ENCODE measurements around the gene TCF12. TPM values are rescaled to one million over a fixed set of nuclear protein-coding genes. Genes with fewer than 3 reads are reported as not detected.
"Not testable (repeated sequence)": the region's sequence is repeated elsewhere in the genome, so short reads cannot be mapped to it uniquely, and the experiment has no call there.

Gene TCF12
- total RNA-seq, 2 experiments from 2014 or later: 76.4 to 78.1 TPM

- H3K36me3 Mint-ChIP-seq: peaks cover 16% of the 10 kb centered on the region
- H3K9me3 Mint-ChIP-seq; ATAC-seq (ENCODE audit: low read depth); H3K27me3 Mint-ChIP-seq; DNase-seq; POLR2A ChIA-PET; H3K4me3 Mint-ChIP-seq; H3K4me1 Mint-ChIP-seq; H3K27ac Mint-ChIP-seq: not testable (repeated sequence)
Measured at GRCh38 chr15:57097919-57098543, 179.6 kb downstream of the TCF12 start.

DNA sequence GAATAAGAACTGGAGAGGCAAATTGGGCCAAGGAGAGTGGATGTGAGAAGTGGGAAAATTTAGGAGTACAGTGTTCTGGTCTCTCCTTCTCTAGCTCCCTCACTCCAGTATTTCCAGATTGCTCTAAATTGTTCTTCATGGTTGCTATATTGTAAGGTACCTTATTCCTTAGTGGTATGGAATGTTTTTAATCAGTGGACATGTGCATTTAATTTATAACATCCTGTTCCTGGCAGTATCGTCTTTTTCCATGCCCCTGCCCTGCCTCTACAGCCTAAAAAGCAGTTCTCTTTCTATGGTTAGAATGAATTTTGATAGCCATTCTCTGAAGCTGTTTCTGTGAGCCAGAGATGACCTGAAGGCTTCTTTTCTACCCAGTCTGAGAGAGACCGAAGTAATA lies 180.5 kb downstream of the TCF12 start:
- H3K4me3 Mint-ChIP-seq: no peak overlapping the region
- DNase-seq (no peak), ATAC-seq (ENCODE audit: low read depth) (no peak)
- H3K27me3 Mint-ChIP-seq: no peaks in the 10 kb centered on the region
- no peak overlapping the region for H3K27ac Mint-ChIP-seq
- peaks cover 1% of the 10 kb centered on the region for H3K4me1 Mint-ChIP-seq
- POLR2A ChIA-PET: no interaction called here
- H3K36me3 Mint-ChIP-seq: peaks cover 15% of the 10 kb centered on the region
- peaks cover 4% of the 10 kb centered on the region for H3K9me3 Mint-ChIP-seq

DNA sequence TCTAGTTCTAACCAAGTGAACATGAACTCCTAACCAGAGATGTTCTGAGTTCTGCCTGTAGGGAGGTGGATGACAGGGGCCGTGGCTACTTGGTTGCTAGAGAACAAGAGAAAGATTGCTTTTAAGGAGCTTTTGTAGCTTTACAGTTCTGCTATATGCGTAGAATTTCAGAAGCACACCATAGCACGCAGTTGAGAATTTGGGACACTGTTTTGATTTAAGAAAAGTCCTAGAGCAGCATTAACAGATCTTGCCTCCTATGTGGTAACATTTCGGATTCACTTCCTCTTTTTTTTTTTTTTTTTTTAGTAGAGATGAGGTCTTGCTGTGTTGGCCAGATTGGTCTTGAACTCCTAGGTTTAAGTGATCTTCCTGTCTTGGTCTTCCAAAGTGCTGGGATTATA lies 181.7 kb downstream of the TCF12 start:
- Mint-ChIP-seq H3K9me3 (peaks cover 4% of the 10 kb centered on the region), H3K27ac (no peak overlapping the region), H3K36me3 (peaks cover 16% of the 10 kb centered on the region), H3K27me3 (no peaks in the 10 kb centered on the region), H3K4me1 (peaks cover 1% of the 10 kb centered on the region), H3K4me3 (no peak overlapping the region)
- DNase-seq (no peak), ATAC-seq (ENCODE audit: low read depth) (no peak)
- POLR2A ChIA-PET: no interaction called here

- no peaks in the 10 kb centered on the region for H3K27me3 Mint-ChIP-seq
- POLR2A ChIA-PET: no interaction called here
- H3K4me1 Mint-ChIP-seq: peaks cover 1% of the 10 kb centered on the region
- no peak overlapping the region for H3K27ac Mint-ChIP-seq
- no peak for ATAC-seq (ENCODE audit: low read depth)
- peaks cover 10% of the 10 kb centered on the region for H3K9me3 Mint-ChIP-seq
- DNase-seq: no peak
- H3K4me3 Mint-ChIP-seq: no peak overlapping the region
- H3K36me3 Mint-ChIP-seq: peaks cover 24% of the 10 kb centered on the region
Measured at GRCh38 chr15:57102858-57103257, 184.4 kb downstream of the TCF12 start.

GRCh38 chr15:57108296-57108695 lies 189.9 kb downstream of the TCF12 start:
- no peak overlapping the region for H3K27ac Mint-ChIP-seq
- H3K36me3 Mint-ChIP-seq: peaks cover 24% of the 10 kb centered on the region
- H3K27me3 Mint-ChIP-seq: no peaks in the 10 kb centered on the region
- H3K4me1 Mint-ChIP-seq: no peaks in the 10 kb centered on the region
- H3K4me3 Mint-ChIP-seq: no peak overlapping the region
- POLR2A ChIA-PET: no interaction called here
- peaks cover 6% of the 10 kb centered on the region for H3K9me3 Mint-ChIP-seq
- ATAC-seq (ENCODE audit: low read depth) (no peak), DNase-seq (no peak)

DNA sequence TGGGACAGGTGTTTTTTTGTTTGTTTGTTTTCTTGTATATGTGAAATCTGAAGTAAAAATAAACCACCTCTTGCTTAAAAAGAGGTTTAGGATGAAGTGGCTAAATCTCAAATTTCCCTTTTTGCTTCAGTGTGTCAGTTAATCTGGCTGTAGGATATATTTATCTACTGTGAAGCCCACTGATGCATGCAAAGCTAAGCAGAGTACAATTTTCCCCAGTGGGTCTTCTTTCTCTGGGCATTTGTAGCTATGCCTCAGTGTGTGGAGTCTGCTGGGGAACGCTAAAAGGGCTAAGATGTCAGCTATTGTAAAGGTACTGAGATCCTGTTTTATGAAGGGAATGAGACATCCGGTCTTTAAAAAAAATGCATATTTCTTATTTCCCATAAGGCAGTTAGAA lies 190.6 kb downstream of the TCF12 start:
- Mint-ChIP-seq H3K27me3 (no peaks in the 10 kb centered on the region), H3K36me3 (peaks cover 25% of the 10 kb centered on the region), H3K4me1 (no peaks in the 10 kb centered on the region), H3K27ac (no peak overlapping the region), H3K9me3 (peaks cover 6% of the 10 kb centered on the region), H3K4me3 (no peak overlapping the region)
- ATAC-seq (ENCODE audit: low read depth) (no peak), DNase-seq (no peak)
- POLR2A ChIA-PET: no interaction called here

- DNase-seq (no peak), ATAC-seq (ENCODE audit: low read depth) (no peak)
- Mint-ChIP-seq H3K27ac (no peak overlapping the region), H3K9me3 (peaks cover 3% of the 10 kb centered on the region), H3K27me3 (no peaks in the 10 kb centered on the region), H3K4me1 (no peaks in the 10 kb centered on the region), H3K36me3 (peaks cover 18% of the 10 kb centered on the region), H3K4me3 (no peak overlapping the region)
- POLR2A ChIA-PET: no interaction called here
Measured at GRCh38 chr15:57111002-57111401, 192.6 kb downstream of the TCF12 start.

GRCh38 chr15:57112178-57112577 lies 193.7 kb downstream of the TCF12 start:
- Mint-ChIP-seq H3K27me3 (no peaks in the 10 kb centered on the region), H3K4me3 (no peak overlapping the region), H3K9me3 (peaks cover under 1% of the 10 kb centered on the region), H3K4me1 (no peaks in the 10 kb centered on the region), H3K36me3 (peaks cover 13% of the 10 kb centered on the region), H3K27ac (no peak overlapping the region)
- ATAC-seq (ENCODE audit: low read depth) (no peak), DNase-seq (no peak)
- POLR2A ChIA-PET: no interaction called here

DNA sequence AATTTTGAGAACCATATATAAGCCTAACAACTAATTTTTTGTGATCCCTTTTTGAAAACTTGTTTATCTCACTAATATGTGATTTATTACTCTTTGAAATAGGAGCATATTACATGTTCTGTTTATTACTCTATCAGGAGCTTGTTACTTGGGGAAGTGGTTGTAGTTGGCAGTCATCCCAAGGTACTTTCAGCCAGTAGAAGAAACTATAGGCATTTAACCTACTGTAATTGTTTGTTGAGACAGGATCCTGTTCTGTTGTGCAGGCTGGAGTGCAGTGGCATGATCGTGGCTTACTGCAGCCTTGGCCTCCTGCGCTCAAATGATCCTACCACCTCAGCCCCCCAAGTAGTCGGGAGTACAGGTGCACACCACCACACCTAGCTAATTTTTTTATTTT lies 195.6 kb downstream of the TCF12 start:
- no peak for ATAC-seq (ENCODE audit: low read depth)
- Mint-ChIP-seq H3K4me1 (peaks cover 12% of the 10 kb centered on the region), H3K4me3 (no peak overlapping the region), H3K36me3 (peaks cover 9% of the 10 kb centered on the region), H3K27me3 (no peaks in the 10 kb centered on the region), H3K27ac (no peak overlapping the region), H3K9me3 (no peaks in the 10 kb centered on the region)
- POLR2A ChIA-PET: no interaction called here
- DNase-seq: no peak

DNA sequence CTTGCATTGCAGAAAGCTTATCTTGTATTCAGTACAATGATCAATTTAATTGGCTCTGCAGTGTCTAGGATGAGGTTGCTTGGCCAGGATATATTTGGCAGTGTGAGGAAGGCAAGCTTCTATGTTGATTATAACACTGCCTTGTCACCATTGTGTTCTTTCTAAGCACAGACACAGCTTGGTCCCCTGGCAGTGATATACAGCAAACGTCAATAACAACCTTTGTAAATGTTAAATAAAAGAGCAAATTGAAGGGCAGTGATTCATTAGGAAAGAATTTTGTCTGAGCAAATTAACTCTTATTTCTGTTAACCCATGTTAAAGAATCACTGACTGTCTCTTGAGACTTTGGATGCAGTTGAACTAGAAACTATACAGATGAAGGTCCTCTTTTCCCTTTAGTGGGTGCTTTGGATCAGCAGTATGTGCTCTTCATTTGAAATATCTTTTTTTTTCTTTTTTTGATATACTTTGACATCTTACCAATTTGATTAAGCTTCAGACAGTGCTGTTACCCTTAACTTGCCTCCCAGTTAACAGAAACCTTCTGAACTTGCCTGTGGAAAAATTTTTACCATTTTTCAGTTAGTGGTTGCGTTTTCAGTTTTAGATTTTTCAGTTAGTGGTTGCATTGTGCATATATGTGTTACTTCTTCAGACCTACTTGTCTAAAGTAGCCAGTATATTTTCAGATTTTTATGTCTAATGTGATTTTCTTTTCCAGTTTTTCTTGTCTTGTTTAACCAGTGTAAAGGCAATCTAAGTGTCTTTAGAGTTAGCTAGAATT lies 199.8 kb downstream of the TCF12 start:
- H3K9me3 Mint-ChIP-seq: no peaks in the 10 kb centered on the region
- ATAC-seq (ENCODE audit: low read depth): no peak
- DNase-seq: no peak
- H3K27ac Mint-ChIP-seq: peak overlapping the region; percentile 26
- POLR2A ChIA-PET: no interaction called here
- no peak overlapping the region for H3K4me3 Mint-ChIP-seq
- H3K4me1 Mint-ChIP-seq: peaks cover 20% of the 10 kb centered on the region
- no peaks in the 10 kb centered on the region for H3K27me3 Mint-ChIP-seq
- peaks cover 22% of the 10 kb centered on the region for H3K36me3 Mint-ChIP-seq

DNA sequence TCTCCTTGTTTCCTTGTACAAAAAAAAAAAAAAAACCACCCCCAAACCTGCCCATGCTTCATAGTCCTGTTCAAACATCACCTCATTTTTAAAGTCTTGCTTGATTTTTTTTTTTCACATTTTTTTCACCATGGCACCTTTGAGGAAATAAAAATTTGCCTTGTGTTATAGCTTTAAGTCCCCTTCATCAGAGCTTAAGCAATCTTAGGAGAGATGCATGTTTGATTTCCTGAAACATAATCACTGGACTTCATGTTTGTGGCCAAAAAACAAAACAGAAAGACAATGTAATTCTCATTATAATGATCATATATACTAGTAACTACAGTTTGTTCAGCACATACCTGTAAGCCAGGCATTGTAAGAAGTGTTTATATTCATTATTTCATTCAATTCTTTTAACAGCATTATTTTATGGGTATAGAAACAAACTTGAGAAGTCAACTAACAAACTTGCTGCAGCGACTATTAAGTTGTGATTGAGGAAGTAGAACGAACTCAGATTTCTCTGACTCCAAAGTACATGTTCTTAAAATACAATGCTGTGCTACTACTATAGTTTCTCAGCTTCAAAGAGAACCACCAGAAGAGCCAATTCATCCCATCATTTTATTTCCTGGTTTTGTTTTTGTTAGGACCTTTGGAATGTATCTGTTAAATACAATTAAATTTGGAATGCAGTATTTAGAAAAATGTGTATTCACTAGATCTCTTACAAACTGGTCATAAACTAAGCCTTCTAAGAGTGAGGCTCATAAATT lies 203.8 kb downstream of the TCF12 start:
- H3K9me3 Mint-ChIP-seq: no peaks in the 10 kb centered on the region

GRCh38 chr15:57124036-57124435 lies 205.6 kb downstream of the TCF12 start:
- no peak overlapping the region for H3K4me3 Mint-ChIP-seq
- H3K36me3 Mint-ChIP-seq: peaks cover 35% of the 10 kb centered on the region
- POLR2A ChIA-PET: no interaction called here
- H3K4me1 Mint-ChIP-seq: peaks cover 14% of the 10 kb centered on the region
- no peak overlapping the region for H3K27ac Mint-ChIP-seq
- no peaks in the 10 kb centered on the region for H3K9me3 Mint-ChIP-seq
- DNase-seq (no peak), ATAC-seq (ENCODE audit: low read depth) (no peak)
- H3K27me3 Mint-ChIP-seq: no peaks in the 10 kb centered on the region

More for the DNA sequence above, 203.8 kb downstream of the TCF12 start:
- peaks cover 20% of the 10 kb centered on the region for H3K4me1 Mint-ChIP-seq
- no peak for DNase-seq
- no peak overlapping the region for H3K4me3 Mint-ChIP-seq
- H3K36me3 Mint-ChIP-seq: peaks cover 29% of the 10 kb centered on the region
- POLR2A ChIA-PET: no interaction called here
- no peaks in the 10 kb centered on the region for H3K27me3 Mint-ChIP-seq
- H3K27ac Mint-ChIP-seq: no peak overlapping the region
- ATAC-seq (ENCODE audit: low read depth): no peak

GRCh38 chr15:57129064-57129463 lies 210.6 kb downstream of the TCF12 start:
- Mint-ChIP-seq H3K27me3 (no peaks in the 10 kb centered on the region), H3K27ac (no peak overlapping the region), H3K9me3 (no peaks in the 10 kb centered on the region), H3K4me3 (no peak overlapping the region), H3K4me1 (peaks cover 38% of the 10 kb centered on the region), H3K36me3 (peaks cover 25% of the 10 kb centered on the region)
- no peak for DNase-seq
- POLR2A ChIA-PET: no interaction called here
- ATAC-seq (ENCODE audit: low read depth): no peak

DNA sequence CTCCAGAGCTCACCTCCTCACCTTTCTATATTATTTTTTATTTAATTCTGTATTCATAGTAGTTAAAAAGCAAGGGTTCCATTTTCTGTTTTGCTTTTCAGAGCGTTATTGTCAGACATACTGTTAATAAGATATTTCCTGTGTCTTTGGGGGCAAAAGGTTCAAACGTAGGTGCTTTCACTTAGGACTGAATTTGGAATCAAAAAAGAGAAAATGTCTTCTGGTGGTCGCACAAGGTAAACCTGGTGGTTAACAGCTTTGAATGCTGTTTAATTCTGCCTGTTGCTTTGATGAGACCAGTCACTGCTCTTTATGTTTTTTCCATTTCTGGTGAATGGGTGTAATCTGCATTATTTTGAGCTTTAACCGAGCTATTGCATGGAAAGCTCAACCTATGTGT lies 212.5 kb downstream of the TCF12 start:
- H3K36me3 Mint-ChIP-seq: peaks cover 20% of the 10 kb centered on the region

More for the DNA sequence above, 212.5 kb downstream of the TCF12 start:
- Mint-ChIP-seq H3K4me1 (peaks cover 43% of the 10 kb centered on the region), H3K4me3 (peak overlapping the region; percentile 66), H3K27me3 (no peaks in the 10 kb centered on the region), H3K9me3 (no peaks in the 10 kb centered on the region), H3K27ac (peak overlapping the region; percentile 78)
- POLR2A ChIA-PET: no interaction called here
- ATAC-seq (ENCODE audit: low read depth) (no peak), DNase-seq (no peak)

Measured in activated naive CD8-positive, alpha-beta T cell treated with anti-CD3 and anti-CD28 coated beads, Interleukin-2, amount 10 ng/mL, durations not matched to agents 7 days and 5 days (primary cell).